22Rv1 (cell line): ENCODE results near the gene SLC39A2.

Experiments
- CTCF ChIP-seq: fragments of 450-650 bp; IDR thresholded peaks from 2 replicates; pipeline ENCODE4 v1.5.1; 2017; ENCODE audit warnings: mild to moderate bottlenecking
- ZFX ChIP-seq: fragments of 450-650 bp; IDR thresholded peaks from 2 replicates; pipeline ENCODE4 v1.6.1; 2017; ENCODE audit warnings: antibody characterized with exemption, borderline replicate concordance

- TF ChIP-seq CTCF (no peak), ZFX (no peak)
Observed at GRCh38 chr14:21036751-21037150, 37.7 kb downstream of the SLC39A2 start.
